H1 (cell line): ENCODE results near the gene LPAR2. TPM values are rescaled to one million over a fixed set of nuclear protein-coding genes. Genes with fewer than 3 reads are reported as not detected.
A peak's percentile ranks its signal among the peaks of the same experiment; 100 is the strongest.

Source experiments
- CTCF ChIA-PET: fragments of 300-600 bp; sonication (Branson Sonifier 250); formaldehyde crosslinking; loops from one replicate; lab custom pipeline; 2021; ENCODE audit not compliant: partially characterized antibody; lab: Charles Lee
- POLR2A ChIA-PET: fragments of 300-600 bp; sonication (Branson Sonifier 250); formaldehyde crosslinking; loops from one replicate; lab custom pipeline; 2021; ENCODE audit warnings: inconsistent platforms; ENCODE audit not compliant: partially characterized antibody; lab: Charles Lee
- DNase-seq, 2 experiments: peaks; one replicate each; pipeline versions ENCODE4 v3.0.0 to v3.0.0-alpha.2; 2010 to 2022; ENCODE audit warnings: low spot score in 2 of 2, low read depth in 1 of 2, mixed read lengths in 1 of 2
- FAIRE-seq: peaks from 2 replicates; lab custom pipeline; 2011; peaks lifted over from hg19 to GRCh38; lab: Jason Lieb, UNC
- H2AFZ ChIP-seq: 2 replicates; pipeline ENCODE4 v1.8.1; 2012; ENCODE audit warnings: low read length, inconsistent platforms
- H2AK5ac ChIP-seq: 2 replicates; pipeline ENCODE4 v1.6.1; 2013; ENCODE audit warnings: low read depth, low read length
- H2BK120ac ChIP-seq: replicated peaks from 2 replicates; pipeline ENCODE3; 2013; ENCODE audit warnings: low read depth, low read length, inconsistent platforms
- H2BK12ac ChIP-seq: 2 replicates; pipeline ENCODE4 v1.6.1; 2013; ENCODE audit warnings: low read depth, low read length
- H2BK15ac ChIP-seq: 2 replicates; pipeline ENCODE4 v1.6.1; 2013; ENCODE audit warnings: low read length
- H2BK20ac ChIP-seq: 2 replicates; pipeline ENCODE4 v1.6.1; 2013; ENCODE audit warnings: low read length
- H2BK5ac ChIP-seq: 2 replicates; pipeline ENCODE4 v1.6.1; 2013; ENCODE audit warnings: low read depth, low read length
- H3K14ac ChIP-seq: 2 replicates; pipeline ENCODE4 v1.6.1; 2013; ENCODE audit warnings: inconsistent platforms; ENCODE audit not compliant: insufficient read length
- H3K18ac ChIP-seq: 2 replicates; pipeline ENCODE4 v1.6.1; 2013; ENCODE audit warnings: low read length; ENCODE audit errors: extremely low read depth
- H3K23ac ChIP-seq: 2 replicates; pipeline ENCODE4 v1.6.1; 2013; ENCODE audit warnings: inconsistent platforms; ENCODE audit not compliant: insufficient read length
- H3K23me2 ChIP-seq: 2 replicates; pipeline ENCODE4 v1.6.1; 2013; ENCODE audit warnings: low read depth, low read length
- H3K27ac ChIP-seq: 2 replicates; pipeline ENCODE4 v1.6.1; 2011; ENCODE audit warnings: low read depth, low read length, inconsistent platforms
- H3K27me3 ChIP-seq, 4 experiments: replicated peaks in 1 of 4; 1 replicate in 1 of 4; 2 replicates in 3 of 4; pipeline versions ENCODE4 v1.6.1 to v1.8.1; 2011 to 2013; ENCODE audit warnings: low read length in 3 of 4, mild to moderate bottlenecking in 3 of 4, inconsistent platforms in 2 of 4, mixed read lengths in 2 of 4, moderate library complexity in 1 of 4; ENCODE audit not compliant: control insufficient read depth in 3 of 4, insufficient read depth in 3 of 4; ENCODE audit errors: extremely low read depth in 1 of 4
- H3K36me3 ChIP-seq, 4 experiments: 2 replicates each; pipeline versions ENCODE4 v1.6.1 to v1.8.1; 2011 to 2013; ENCODE audit warnings: mild to moderate bottlenecking in 4 of 4, low read length in 3 of 4, moderate library complexity in 2 of 4, control low read depth in 1 of 4, inconsistent platforms in 1 of 4; ENCODE audit not compliant: insufficient read depth in 4 of 4, control insufficient read depth in 2 of 4
- H3K4ac ChIP-seq: replicated peaks from 2 replicates; pipeline ENCODE3; 2013; ENCODE audit warnings: low read length, low read depth, mixed read lengths, inconsistent platforms; ENCODE audit not compliant: insufficient read length
- H3K4me1 ChIP-seq, 4 experiments: replicated peaks in 1 of 4; 1 replicate in 1 of 4; 2 replicates in 3 of 4; pipeline versions ENCODE4 v1.6.1 to v1.8.1; 2011 to 2013; ENCODE audit warnings: low read length in 3 of 4, inconsistent platforms in 2 of 4, mixed read lengths in 1 of 4; ENCODE audit not compliant: insufficient read depth in 4 of 4, control insufficient read depth in 3 of 4
- H3K4me2 ChIP-seq, 2 experiments: 2 replicates each; pipeline versions ENCODE4 v1.6.1 to v1.8.1; 2011 to 2013; ENCODE audit warnings: low read depth in 2 of 2, low read length in 2 of 2, control low read depth in 1 of 2, inconsistent platforms in 1 of 2, mild to moderate bottlenecking in 1 of 2; ENCODE audit not compliant: insufficient read depth in 1 of 2
- H3K4me3 ChIP-seq, 4 experiments: fragments of 200-600, 300-600 bp in 1 of 4; sonication (generic), shearing (Covaris generic), sonication (Bioruptor Twin) in 1 of 4; 2 replicates each; pipeline versions ENCODE4 v1.5.1 to v1.8.1; 2011 to 2016; ENCODE audit warnings: low read length in 4 of 4, low read depth in 3 of 4, control low read depth in 2 of 4, inconsistent platforms in 2 of 4, mild to moderate bottlenecking in 2 of 4, mixed read lengths in 1 of 4, moderate library complexity in 1 of 4; ENCODE audit not compliant: insufficient read depth in 2 of 4; ENCODE audit errors: extremely low read depth in 1 of 4
- H3K56ac ChIP-seq: replicated peaks from 2 replicates; pipeline ENCODE3; 2013; ENCODE audit warnings: low read depth, mild to moderate bottlenecking, mixed read lengths, low read length, inconsistent platforms; ENCODE audit not compliant: insufficient read length
- H3K79me1 ChIP-seq: 2 replicates; pipeline ENCODE4 v1.6.1; 2013; ENCODE audit warnings: low read depth, low read length, control low read depth
- H3K79me2 ChIP-seq, 2 experiments: 2 replicates each; pipeline versions ENCODE4 v1.6.1 to v1.8.1; 2012 to 2013; ENCODE audit warnings: low read length in 2 of 2, mild to moderate bottlenecking in 2 of 2, inconsistent platforms in 1 of 2; ENCODE audit not compliant: insufficient read depth in 2 of 2, control insufficient read depth in 1 of 2
- H3K9ac ChIP-seq, 4 experiments: replicated peaks in 1 of 4; 1 replicate in 1 of 4; 2 replicates in 3 of 4; pipeline versions ENCODE4 v1.6.1 to v1.8.1; 2011 to 2013; ENCODE audit warnings: low read depth in 3 of 4, low read length in 3 of 4, control low read depth in 2 of 4, mild to moderate bottlenecking in 2 of 4, moderate library complexity in 2 of 4, inconsistent platforms in 1 of 4; ENCODE audit errors: extremely low read depth in 1 of 4
- H3K9me3 ChIP-seq, 2 experiments: 2 replicates each; pipeline versions ENCODE4 v1.6.1 to v1.8.1; 2012 to 2013; ENCODE audit warnings: mild to moderate bottlenecking in 2 of 2, moderate library complexity in 2 of 2, control low read depth in 1 of 2, inconsistent platforms in 1 of 2, low read depth in 1 of 2, low read length in 1 of 2, mixed read lengths in 1 of 2; ENCODE audit not compliant: insufficient read depth in 2 of 2
- H4K20me1 ChIP-seq, 2 experiments: replicated peaks in 1 of 2; 2 replicates each; pipeline versions ENCODE3 to v1.8.1; 2011 to 2013; ENCODE audit warnings: inconsistent platforms in 2 of 2, low read length in 2 of 2, mild to moderate bottlenecking in 1 of 2; ENCODE audit not compliant: insufficient read depth in 2 of 2, control insufficient read depth in 1 of 2
- H4K5ac ChIP-seq: 2 replicates; pipeline ENCODE4 v1.6.1; 2013; ENCODE audit warnings: low read length, low read depth, mixed read lengths, inconsistent platforms; ENCODE audit not compliant: insufficient read length
- H4K8ac ChIP-seq: 2 replicates; pipeline ENCODE4 v1.8.0; 2013; ENCODE audit warnings: mild to moderate bottlenecking, moderate library complexity, low read length, inconsistent platforms; ENCODE audit not compliant: insufficient read depth; ENCODE audit errors: extremely low read depth
- H4K91ac ChIP-seq: replicated peaks from 2 replicates; pipeline ENCODE3; 2013; ENCODE audit warnings: low read length, mixed read lengths, inconsistent platforms; ENCODE audit not compliant: insufficient read length
- CBX8 ChIP-seq: fragments of 300-800, 300-1000 bp; sonication (generic); IDR thresholded peaks from 2 replicates; pipeline ENCODE4 v1.7.1; 2016; ENCODE audit warnings: low read depth, low read length, borderline replicate concordance
- E2F6 ChIP-seq: IDR thresholded peaks from 2 replicates; pipeline ENCODE4 v1.6.1; 2012; ENCODE audit warnings: inconsistent platforms
- EGR1 ChIP-seq: IDR thresholded peaks from 2 replicates; pipeline ENCODE4 v1.6.1; 2011; ENCODE audit warnings: low read depth, low read length, borderline replicate concordance
- HDAC2 ChIP-seq, 2 experiments: fragments of 300-600 bp in 1 of 2; sonication (generic) in 1 of 2; IDR thresholded peaks; 2 replicates each; pipeline ENCODE4 v1.6.1; 2011 to 2012; ENCODE audit warnings: low read depth in 2 of 2, low read length in 2 of 2, mild to moderate bottlenecking in 2 of 2, moderate library complexity in 2 of 2, borderline replicate concordance in 1 of 2, inconsistent platforms in 1 of 2
- MAX ChIP-seq: IDR thresholded peaks from 2 replicates; pipeline ENCODE4 v1.6.1; 2012; ENCODE audit warnings: inconsistent platforms
- NRF1 ChIP-seq: IDR thresholded peaks from 2 replicates; pipeline ENCODE4 v1.6.1; 2011; ENCODE audit warnings: mild to moderate bottlenecking, low read depth, low read length, improper control_type of control experiment
- PHF8 ChIP-seq: fragments of 200-600 bp; sonication (generic); conservative IDR thresholded peaks from 2 replicates; pipeline ENCODE4 v1.7.1; 2012; ENCODE audit warnings: low read depth, mild to moderate bottlenecking, inconsistent platforms, low read length, moderate library complexity
- SAP30 ChIP-seq: fragments of 300-600 bp; sonication (generic); IDR thresholded peaks from 2 replicates; pipeline ENCODE4 v1.7.1; 2012; ENCODE audit warnings: low read length, moderate library complexity, mild to moderate bottlenecking, inconsistent platforms; ENCODE audit not compliant: insufficient read depth, insufficient replicate concordance
- SP4 ChIP-seq: IDR thresholded peaks from 2 replicates; pipeline ENCODE4 v1.6.1; 2012; ENCODE audit warnings: low read length, inconsistent platforms
- WGBS, 2 experiments: shearing (Covaris generic) in 1 of 2; methylation state at CpG; one replicate each; pipeline versions ENCODE4 v1.1.6 to v1.1.7; 2013 to 2015; ENCODE audit warnings: low lambda C conversion rate in 2 of 2, mixed read lengths in 2 of 2, inconsistent platforms in 1 of 2, low coverage in 1 of 2, missing lambda C conversion rate in 1 of 2; ENCODE audit not compliant: insufficient replicate concordance in 2 of 2, insufficient coverage in 1 of 2, insufficient read length in 1 of 2; ENCODE audit errors: extremely low coverage in 1 of 2, missing lambda C conversion rate in 1 of 2; 5-methylcytosine and 5-hydroxymethylcytosine counted together
- polyA plus RNA-seq, 7 experiments: library from polyadenylated mRNA; depleted of rRNA in 3 of 7; stranded (reverse) in 5 of 7; unstranded in 2 of 7; fragments of >200 nt in 5 of 7; fragments of 200-250 nt in 2 of 7; gene quantifications; 1 replicate in 5 of 7; 2 replicates in 1 of 7; 4 replicates in 1 of 7; pipeline versions ENCODE4 v1.2.1 to v1.2.3, GENCODE V29; 2011 to 2013; ENCODE audit warnings: missing spikeins in 2 of 7, mixed read lengths in 2 of 7
- total RNA-seq: library from RNA; stranded (reverse); fragmentation: NEBNext Ultra II Directional; extraction: Animal tissue kit (Norgen Biotek cat#: 25700); gene quantifications from 2 replicates; pipeline ENCODE4 v1.2.1, GENCODE V29; 2021

LPAR2 gene
- total and polyA plus RNA-seq, 2 of the 8 experiments (the other 6 are each of a cell fraction or from before 2014, with no cell fraction given), result 47.6 to 70.2 TPM

- DNase-seq (peak; percentile 89 to 92), FAIRE-seq (no peak)
- peak within 1 kb of the TSS; percentile 79 for H4K91ac ChIP-seq
- POLR2A ChIA-PET, result interaction anchor here (0.6 to 2.4 kb wide), 17 partner anchors 9 to 238 kb away, joined by 3 to 20 read pairs (median 4); partner anchors contain the start of genes ZNF506 and ZNF93
- peaks cover 3 to 13% (median 9%) of the 10 kb centered on the region in 4 experiments for H3K36me3 ChIP-seq
- peak within 1 kb of the TSS; percentile 96 for H4K8ac ChIP-seq
- no peaks in the 10 kb centered on the region for H3K27me3 ChIP-seq
- H3K79me2 ChIP-seq, result peaks cover 21 to 30% of the 10 kb centered on the region in 2 experiments
- peaks cover 16% of the 10 kb centered on the region for H3K79me1 ChIP-seq
- no peak within 1 kb of the TSS for H3K14ac ChIP-seq
- peak within 1 kb of the TSS; percentile 96 for H2BK5ac ChIP-seq
- peak within 1 kb of the TSS; percentile 50; the same call in 1 of the 2 replicates for H2BK12ac ChIP-seq
- H3K56ac ChIP-seq, result peak within 1 kb of the TSS; percentile 79
- 0 out of 2 replicates have a peak, but pooled peaks cover 1% of the 10 kb centered on the region for H3K23me2 ChIP-seq
- 0 out of 2 replicates have a peak within 1 kb of the TSS, but pooled peaks have one; percentile 15 for H2AFZ ChIP-seq
- no peak within 1 kb of the TSS for H2BK15ac ChIP-seq
- 1% methylated on average over 66 of the region's 85 CpGs; no CpG with 5 or more reads in 1 of the 2 experiments for whole genome bisulfite sequencing, 2 experiments
- peaks cover 5 to 13% (median 6%) of the 10 kb centered on the region in 4 experiments; a peak in 6 of 7 replicates for H3K4me1 ChIP-seq
- no peak within 1 kb of the TSS for H3K23ac ChIP-seq
- peak within 1 kb of the TSS; percentile 90 for H3K18ac ChIP-seq
- CTCF ChIA-PET, result no interaction called here
- H3K9me3 ChIP-seq, result no peaks in the 10 kb centered on the region
- peak within 1 kb of the TSS; percentile 78 to 93 (median 92) for H3K9ac ChIP-seq
- H4K20me1 ChIP-seq, result peaks cover 6 to 18% of the 10 kb centered on the region in 2 experiments
- peak within 1 kb of the TSS; percentile 94 for H3K4ac ChIP-seq
- H2BK20ac ChIP-seq, result no peak within 1 kb of the TSS
- H3K4me2 ChIP-seq, result peak within 1 kb of the TSS; percentile 72 to 95
- H2AK5ac ChIP-seq, result no peak within 1 kb of the TSS
- peak within 1 kb of the TSS; percentile 85 for H4K5ac ChIP-seq
- H3K27ac ChIP-seq, result peak within 1 kb of the TSS; percentile 91
- H2BK120ac ChIP-seq, result peak within 1 kb of the TSS; percentile 20
- peak within 1 kb of the TSS; percentile 77 to 97 (median 90) for H3K4me3 ChIP-seq
- TF ChIP-seq EGR1 (peak; percentile 94), E2F6 (0 out of 2 replicates have a peak, but pooled peaks have one; percentile 16), NRF1 (peak; percentile 26; the same call in 1 of the 2 replicates), SAP30 (peak; percentile 98), HDAC2 (IDR thresholded peaks at IDR 0.05; ENCODE audit: borderline replicate concordance in 1 of 2, low read depth in 2 of 2, low read length in 2 of 2) (peak in 1 of 2 experiments; percentile 75; a peak in 1 of 4 replicates), CBX8 (no peak), SP4 (0 out of 2 replicates have a peak, but pooled peaks have one; percentile 69), PHF8 (peak; percentile 89), MAX (peak; percentile 57)
Observed at GRCh38 chr19:19663256-19664120, 35.5 kb upstream of the LPAR2 start, which contains the start of gene ATP13A1. ATP13A1 (minus strand) TSS chr19:19663676; CDS start chr19:19663666, 10 bp downstream.
